ENCODE measurements around the gene LIFR. TPM values are rescaled to one million over a fixed set of nuclear protein-coding genes. Genes with fewer than 3 reads are reported as not detected.

Gene LIFR
- polyA plus RNA-seq, 4 donors: 66.0 to 80.8 (median 75.8) TPM

GRCh38 chr5:38447786-38448185 is 108.7 kb downstream of the LIFR start:
- no peak for DNase-seq (ENCODE audit: low read depth in 4 of 4, low spot score in 2 of 4)

GRCh38 chr5:38447056-38447455 is 109.4 kb downstream of the LIFR start:
- DNase-seq (ENCODE audit: low read depth in 4 of 4, low spot score in 2 of 4): no peak

GRCh38 chr5:38446029-38446522 is 110.4 kb downstream of the LIFR start:
- no peak for DNase-seq (ENCODE audit: low read depth in 4 of 4, low spot score in 2 of 4)

GRCh38 chr5:38445374-38446028 is 110.9 kb downstream of the LIFR start:
- no peak for DNase-seq (ENCODE audit: low read depth in 4 of 4, low spot score in 2 of 4)

GRCh38 chr5:38443390-38443789 is 113.1 kb downstream of the LIFR start:
- DNase-seq (ENCODE audit: low read depth in 4 of 4, low spot score in 2 of 4): no peak

GRCh38 chr5:38442247-38442573 is 114.2 kb downstream of the LIFR start:
- no peak for DNase-seq (ENCODE audit: low read depth in 4 of 4, low spot score in 2 of 4)

GRCh38 chr5:38441453-38442246 is 114.8 kb downstream of the LIFR start:
- peak; percentile 75 to 90 (median 81) for DNase-seq (ENCODE audit: low read depth in 4 of 4, low spot score in 2 of 4)

GRCh38 chr5:38438757-38439156 is 117.7 kb downstream of the LIFR start:
- DNase-seq (ENCODE audit: low read depth in 4 of 4, low spot score in 2 of 4): no peak

- no peak for DNase-seq (ENCODE audit: low read depth in 4 of 4, low spot score in 2 of 4)
Measured at GRCh38 chr5:38434966-38435705, 121.3 kb downstream of the LIFR start.

GRCh38 chr5:38433160-38433861 is 123.1 kb downstream of the LIFR start:
- peak in 3 of 4 donors; percentile 56 to 70 (median 65) for DNase-seq (ENCODE audit: low read depth in 4 of 4, low spot score in 2 of 4)

- no peak for DNase-seq (ENCODE audit: low read depth in 4 of 4, low spot score in 2 of 4)
Measured at GRCh38 chr5:38431242-38431853, 125.1 kb downstream of the LIFR start.

- no peak for DNase-seq (ENCODE audit: low read depth in 4 of 4, low spot score in 2 of 4)
Measured at GRCh38 chr5:38426986-38427950, 129.2 kb downstream of the LIFR start.

- no peak for DNase-seq (ENCODE audit: low read depth in 4 of 4, low spot score in 2 of 4)
Measured at GRCh38 chr5:38426490-38426889, 130.0 kb downstream of the LIFR start.
